SK-N-SH treated with all-trans-retinoic acid at 6 μM for 48 hours (cell line): ENCODE measurements around the gene LPCAT3.

ENCODE experiments used
- BACH2 ChIP-seq: fragments of 250-450 bp; sonication (Bioruptor Pico); IDR thresholded peaks from 2 replicates; pipeline ENCODE4 v1.9.0; 2021; ENCODE audit warnings: mild to moderate bottlenecking, borderline replicate concordance
- CSDC2 ChIP-seq: fragments of 250-450 bp; sonication (Bioruptor Pico); IDR thresholded peaks from 2 replicates; pipeline ENCODE4 v1.5.0; 2020; ENCODE audit warnings: mild to moderate bottlenecking, moderate library complexity
- TOX ChIP-seq: fragments of 250-450 bp; sonication (Bioruptor Pico); IDR thresholded peaks from 2 replicates; pipeline ENCODE4 v1.8.0; 2021; ENCODE audit warnings: mild to moderate bottlenecking, moderate library complexity, borderline replicate concordance
- ZC3H10 ChIP-seq: fragments of 250-450 bp; sonication (Bioruptor Pico); IDR thresholded peaks from 2 replicates; pipeline ENCODE4 v1.5.1; 2021; ENCODE audit warnings: mild to moderate bottlenecking, moderate library complexity
- ZFP3 ChIP-seq: fragments of 250-450 bp; sonication (Bioruptor Pico); IDR thresholded peaks from 2 replicates; pipeline ENCODE4 v1.5.0; 2020; ENCODE audit warnings: mild to moderate bottlenecking, moderate library complexity
- ZNF70 ChIP-seq: fragments of 450-650 bp; formaldehyde crosslinking; IDR thresholded peaks from 2 replicates; pipeline ENCODE4 v1.5.0; 2020; ENCODE audit warnings: mild to moderate bottlenecking, moderate library complexity
- TF ChIP-seq, protein P1 (sequence below): fragments of 250-450 bp; sonication (Bioruptor Pico); IDR thresholded peaks from 2 replicates; pipeline ENCODE4 v1.5.1; 2021; ENCODE audit warnings: mild to moderate bottlenecking, moderate library complexity
- TF ChIP-seq, protein P2 (sequence below): fragments of 250-450 bp; sonication (Bioruptor Pico); IDR thresholded peaks from 2 replicates; pipeline ENCODE4 v1.5.1; 2020; ENCODE audit warnings: low read depth, mild to moderate bottlenecking, moderate library complexity

DNA sequence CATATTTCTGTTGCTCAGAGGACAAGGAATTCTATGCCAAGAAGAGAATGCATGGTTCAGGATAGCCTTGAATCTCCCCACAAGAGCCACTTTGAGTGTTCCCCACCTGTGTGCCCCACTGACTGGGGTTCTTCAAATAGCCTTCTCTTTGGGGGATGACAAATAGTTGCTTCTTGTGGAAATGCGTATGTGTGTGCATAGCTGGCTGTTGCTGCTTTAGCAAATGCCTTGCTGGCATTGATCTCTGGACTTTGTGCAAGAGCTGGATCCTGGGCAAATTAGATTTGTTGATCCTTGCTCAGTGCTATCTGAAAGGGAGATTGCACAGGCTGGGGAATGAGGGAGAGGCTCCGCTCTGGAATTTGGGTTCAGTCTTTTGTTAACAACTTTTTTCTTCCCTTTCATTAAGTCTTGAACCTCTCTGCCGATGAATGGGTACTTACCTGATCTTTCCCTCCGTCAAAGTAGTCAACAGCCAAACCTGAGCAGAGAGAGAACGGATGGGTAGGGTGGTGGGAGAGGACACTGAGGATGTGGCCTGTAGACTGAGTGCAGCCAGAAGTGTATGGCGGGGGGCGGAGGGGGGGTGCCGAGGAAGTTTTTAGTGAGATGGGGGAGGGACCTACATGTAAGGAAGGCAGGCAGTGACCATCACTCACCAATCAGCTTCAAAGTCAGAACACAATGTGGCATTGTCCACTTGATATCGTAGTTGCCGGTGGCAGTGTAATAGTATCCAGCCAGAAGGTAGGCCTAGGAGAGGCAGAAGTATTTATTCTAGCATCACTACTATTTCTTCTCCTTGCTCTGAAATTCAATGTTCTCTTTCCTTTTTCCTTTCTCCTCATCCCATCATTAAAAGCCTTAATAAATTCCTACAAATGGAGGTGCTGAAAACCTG, 36.9 kb downstream of the LPCAT3 start:
- TF ChIP-seq, protein P1, sequence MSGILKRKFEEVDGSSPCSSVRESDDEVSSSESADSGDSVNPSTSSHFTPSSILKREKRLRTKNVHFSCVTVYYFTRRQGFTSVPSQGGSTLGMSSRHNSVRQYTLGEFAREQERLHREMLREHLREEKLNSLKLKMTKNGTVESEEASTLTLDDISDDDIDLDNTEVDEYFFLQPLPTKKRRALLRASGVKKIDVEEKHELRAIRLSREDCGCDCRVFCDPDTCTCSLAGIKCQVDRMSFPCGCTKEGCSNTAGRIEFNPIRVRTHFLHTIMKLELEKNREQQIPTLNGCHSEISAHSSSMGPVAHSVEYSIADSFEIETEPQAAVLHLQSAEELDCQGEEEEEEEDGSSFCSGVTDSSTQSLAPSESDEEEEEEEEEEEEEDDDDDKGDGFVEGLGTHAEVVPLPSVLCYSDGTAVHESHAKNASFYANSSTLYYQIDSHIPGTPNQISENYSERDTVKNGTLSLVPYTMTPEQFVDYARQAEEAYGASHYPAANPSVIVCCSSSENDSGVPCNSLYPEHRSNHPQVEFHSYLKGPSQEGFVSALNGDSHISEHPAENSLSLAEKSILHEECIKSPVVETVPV = no peak
- no peak for TF ChIP-seq ZNF70 (CRISPR knock-in tag)
- TF ChIP-seq, protein P2, sequence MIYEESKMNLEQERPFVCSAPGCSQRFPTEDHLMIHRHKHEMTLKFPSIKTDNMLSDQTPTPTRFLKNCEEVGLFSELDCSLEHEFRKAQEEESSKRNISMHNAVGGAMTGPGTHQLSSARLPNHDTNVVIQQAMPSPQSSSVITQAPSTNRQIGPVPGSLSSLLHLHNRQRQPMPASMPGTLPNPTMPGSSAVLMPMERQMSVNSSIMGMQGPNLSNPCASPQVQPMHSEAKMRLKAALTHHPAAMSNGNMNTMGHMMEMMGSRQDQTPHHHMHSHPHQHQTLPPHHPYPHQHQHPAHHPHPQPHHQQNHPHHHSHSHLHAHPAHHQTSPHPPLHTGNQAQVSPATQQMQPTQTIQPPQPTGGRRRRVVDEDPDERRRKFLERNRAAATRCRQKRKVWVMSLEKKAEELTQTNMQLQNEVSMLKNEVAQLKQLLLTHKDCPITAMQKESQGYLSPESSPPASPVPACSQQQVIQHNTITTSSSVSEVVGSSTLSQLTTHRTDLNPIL = no peak
- TF ChIP-seq TOX = no peak
- TF ChIP-seq ZFP3 (CRISPR knock-in tag) = no peak
- no peak for TF ChIP-seq CSDC2 (CRISPR knock-in tag)
- no peak for TF ChIP-seq BACH2
- no peak for TF ChIP-seq ZC3H10
